GM18909 (cell line): ENCODE measurements around the gene SLC12A8.

Source experiments
- ATAC-seq: cut with Tn5 transposase; IDR thresholded peaks from one replicate; pipeline ENCODE4 v1.9.1; 2021; ENCODE audit warnings: mild to moderate bottlenecking; ENCODE audit not compliant: unreplicated experiment, poor library complexity

Gene SLC12A8, protein sequence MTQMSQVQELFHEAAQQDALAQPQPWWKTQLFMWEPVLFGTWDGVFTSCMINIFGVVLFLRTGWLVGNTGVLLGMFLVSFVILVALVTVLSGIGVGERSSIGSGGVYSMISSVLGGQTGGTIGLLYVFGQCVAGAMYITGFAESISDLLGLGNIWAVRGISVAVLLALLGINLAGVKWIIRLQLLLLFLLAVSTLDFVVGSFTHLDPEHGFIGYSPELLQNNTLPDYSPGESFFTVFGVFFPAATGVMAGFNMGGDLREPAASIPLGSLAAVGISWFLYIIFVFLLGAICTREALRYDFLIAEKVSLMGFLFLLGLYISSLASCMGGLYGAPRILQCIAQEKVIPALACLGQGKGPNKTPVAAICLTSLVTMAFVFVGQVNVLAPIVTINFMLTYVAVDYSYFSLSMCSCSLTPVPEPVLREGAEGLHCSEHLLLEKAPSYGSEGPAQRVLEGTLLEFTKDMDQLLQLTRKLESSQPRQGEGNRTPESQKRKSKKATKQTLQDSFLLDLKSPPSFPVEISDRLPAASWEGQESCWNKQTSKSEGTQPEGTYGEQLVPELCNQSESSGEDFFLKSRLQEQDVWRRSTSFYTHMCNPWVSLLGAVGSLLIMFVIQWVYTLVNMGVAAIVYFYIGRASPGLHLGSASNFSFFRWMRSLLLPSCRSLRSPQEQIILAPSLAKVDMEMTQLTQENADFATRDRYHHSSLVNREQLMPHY

DNA sequence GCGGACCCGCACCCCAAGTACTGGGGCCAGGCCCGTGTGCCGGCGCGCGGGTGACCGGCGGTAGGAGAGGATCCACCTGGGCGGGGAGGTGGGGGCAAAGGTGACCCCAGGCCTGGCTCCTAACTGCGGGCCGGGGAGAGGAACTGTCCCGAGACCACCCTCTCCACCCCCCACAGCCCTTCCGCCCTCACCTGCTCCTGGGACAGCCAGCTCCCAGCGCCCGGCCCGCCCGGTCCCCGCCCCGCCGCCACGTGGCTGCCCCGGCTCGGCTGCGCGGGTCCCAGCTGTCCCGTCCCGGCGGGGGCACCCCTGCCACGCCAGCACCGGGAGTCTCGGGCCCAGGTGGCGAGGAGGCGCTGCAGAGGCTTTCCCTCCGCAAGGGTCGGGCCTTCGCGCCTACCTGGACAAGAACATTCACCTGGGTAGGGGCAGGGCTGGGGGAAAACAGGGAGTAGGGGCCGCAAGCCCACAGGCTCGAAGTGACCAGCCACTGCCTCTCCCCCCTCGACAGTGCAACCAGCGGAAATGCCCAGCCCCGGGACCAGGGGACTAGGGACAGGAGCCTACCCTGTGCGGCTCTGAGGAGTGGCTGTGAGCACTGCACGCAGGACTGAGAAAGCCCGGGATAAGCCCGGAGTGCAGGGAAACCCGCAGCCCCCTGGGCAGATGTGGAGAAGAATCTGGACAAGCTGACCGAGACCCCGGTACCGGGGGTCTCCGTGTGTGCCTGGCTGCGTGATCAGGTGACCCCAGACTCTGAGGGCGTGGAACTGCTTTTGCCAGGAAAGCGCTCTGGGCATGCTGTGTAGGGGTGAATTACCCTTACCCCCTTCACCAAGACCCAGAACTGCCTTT lies at the start of gene SLC12A8:
TSS of gene SLC12A8 (minus strand) at position 240 of the 855 bp plus-strand sequence. CDS start 1,399 bp downstream, outside the sequence.
- no peak for ATAC-seq

DNA sequence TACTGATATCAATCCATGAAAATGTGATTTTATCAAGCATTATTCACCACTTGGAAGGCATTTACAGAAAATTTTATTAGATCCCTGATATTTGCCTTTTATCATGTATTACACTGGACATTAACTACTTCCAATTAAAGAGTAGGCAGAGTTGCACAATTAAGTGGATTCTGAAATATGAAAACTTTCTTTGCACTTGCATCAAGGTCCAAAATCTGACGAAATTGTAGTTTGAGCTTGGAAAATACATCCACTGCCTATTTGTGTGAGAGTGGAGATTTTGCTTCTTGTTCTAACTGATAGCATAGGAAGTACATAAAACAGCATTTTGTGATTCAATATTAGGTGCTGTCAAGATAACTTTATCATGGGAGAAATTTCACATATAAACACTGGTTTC lies 49.6 kb upstream of the SLC12A8 start:
- ATAC-seq: no peak

DNA sequence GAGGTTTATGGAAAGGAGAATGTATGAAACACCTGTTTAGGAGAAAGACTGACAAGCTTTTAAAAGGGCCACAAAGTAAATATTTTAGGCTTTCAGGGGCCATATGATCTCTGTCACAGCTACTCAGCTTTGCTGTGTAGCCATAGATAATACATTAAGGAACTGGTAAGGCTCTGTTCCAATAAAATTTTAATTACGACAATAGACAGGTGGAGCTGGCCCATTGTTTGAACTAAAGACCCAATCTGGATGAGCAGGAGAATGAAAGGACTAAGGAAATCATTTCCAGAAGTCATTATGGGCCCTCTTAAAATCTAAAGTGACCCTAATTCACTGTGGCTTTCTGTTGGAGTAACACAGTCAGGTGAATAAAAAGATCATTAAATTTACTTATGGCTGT lies 48.5 kb upstream of the SLC12A8 start:
- no peak for ATAC-seq

DNA sequence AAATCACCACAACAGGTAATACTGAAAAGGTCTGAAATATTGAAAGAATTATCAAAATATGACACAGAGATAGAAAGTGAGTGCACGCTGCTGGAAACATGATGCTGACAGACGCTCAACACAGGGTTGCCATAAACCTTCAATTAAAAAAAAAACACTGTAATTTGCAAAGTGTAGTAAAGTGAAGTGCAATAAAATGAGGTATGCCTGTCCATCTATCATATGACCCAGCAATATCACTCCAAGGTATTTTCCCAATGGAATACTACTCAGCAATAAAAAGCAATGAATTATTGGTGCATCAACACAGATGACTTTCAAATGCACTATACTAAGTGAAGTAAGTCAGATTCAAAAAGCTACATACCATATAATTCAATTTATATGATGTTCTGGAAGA lies 47.6 kb upstream of the SLC12A8 start:
- ATAC-seq: no peak

DNA sequence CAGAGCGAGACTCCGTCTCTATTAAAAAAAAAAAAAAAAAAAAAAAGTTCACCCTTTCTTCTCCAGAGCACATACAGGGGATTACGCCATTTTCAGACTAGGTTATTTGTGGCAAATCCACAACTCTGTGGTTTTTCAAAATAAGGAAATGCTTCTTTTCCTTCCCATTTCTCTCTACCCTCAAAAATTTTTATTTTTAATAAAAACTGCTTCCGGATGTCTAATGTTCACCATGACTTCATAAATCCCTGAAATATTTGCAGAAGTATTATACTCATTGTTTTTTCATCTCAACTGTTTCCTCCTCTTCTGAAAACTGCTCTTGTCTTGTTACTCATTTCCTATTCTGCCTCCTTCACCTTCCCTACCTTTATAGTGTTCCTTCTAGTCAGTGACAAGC lies 45.0 kb upstream of the SLC12A8 start:
- ATAC-seq: no peak

DNA sequence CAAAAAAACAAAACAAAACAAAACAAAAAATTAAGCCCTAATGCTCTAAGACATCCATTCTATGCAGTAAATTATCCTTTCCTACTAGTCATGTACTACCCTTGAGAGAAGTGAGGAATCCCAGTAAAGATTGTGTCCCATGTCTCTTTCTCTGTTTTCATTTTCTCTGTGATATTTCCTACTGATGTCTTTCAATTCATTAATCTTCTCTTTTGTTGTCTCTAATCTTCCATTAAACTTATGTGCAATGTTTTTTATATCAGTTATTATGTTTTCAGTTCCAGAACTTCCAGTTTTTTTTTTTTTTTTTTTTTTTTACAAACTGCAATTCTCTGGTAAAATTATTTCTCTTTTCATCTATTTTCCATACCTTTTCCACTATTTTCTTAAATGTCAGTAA lies 44.1 kb upstream of the SLC12A8 start:
- ATAC-seq: no peak

DNA sequence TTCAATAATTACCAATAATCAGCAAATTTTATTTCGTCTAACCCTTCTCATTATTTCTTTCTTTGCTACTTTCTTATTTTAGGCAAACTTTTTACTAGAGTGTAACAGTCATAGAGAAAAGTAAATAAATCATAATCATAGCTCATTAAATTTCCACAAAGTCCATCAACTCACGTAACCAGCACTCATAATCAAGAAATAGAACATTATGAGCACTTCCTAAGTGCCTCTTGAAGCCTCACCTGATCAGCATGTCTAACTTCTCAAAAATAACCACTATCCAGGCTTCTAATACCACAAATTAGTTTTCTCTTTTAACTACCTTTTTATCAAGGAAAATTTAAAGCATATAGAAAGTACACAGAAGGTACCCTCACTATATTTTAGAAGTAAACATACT lies 38.4 kb upstream of the SLC12A8 start:
- ATAC-seq: no peak

DNA sequence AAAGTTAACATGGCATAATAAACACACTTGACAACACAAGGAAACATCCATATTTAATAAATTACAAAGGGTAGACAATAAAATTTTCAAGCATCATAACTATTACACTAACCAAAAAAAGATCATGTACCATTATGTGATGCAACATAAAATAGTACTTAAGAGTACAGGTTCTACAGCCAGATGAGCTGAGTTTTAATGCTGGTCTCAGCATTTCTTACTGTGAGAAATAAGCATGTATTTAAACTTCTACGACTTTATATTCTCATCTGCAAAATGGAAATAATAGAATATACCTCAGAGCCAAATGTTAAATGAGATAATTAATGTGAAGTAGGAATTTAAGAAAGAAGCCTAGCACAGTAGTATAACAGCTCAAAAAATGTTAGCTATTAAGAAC lies 33.7 kb upstream of the SLC12A8 start:
- no peak for ATAC-seq

DNA sequence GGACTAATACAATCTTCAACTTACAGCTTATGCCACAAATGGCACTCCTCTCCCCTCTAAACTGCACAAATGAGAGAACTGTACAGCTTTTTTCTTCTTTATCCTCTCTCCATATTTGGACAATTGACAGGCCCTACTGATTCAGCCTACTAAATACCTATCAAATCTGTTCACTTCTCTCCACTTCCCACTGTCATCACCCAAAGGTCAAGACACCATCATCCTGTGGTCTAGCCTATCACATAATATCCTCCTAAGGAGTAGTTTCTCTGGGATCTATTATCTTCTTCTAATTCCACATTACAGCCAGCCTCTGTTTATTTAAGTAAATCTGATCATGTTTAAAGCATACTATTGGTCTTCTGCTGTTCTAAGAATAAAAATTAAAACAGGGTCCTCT lies 33.0 kb upstream of the SLC12A8 start:
- no peak for ATAC-seq

DNA sequence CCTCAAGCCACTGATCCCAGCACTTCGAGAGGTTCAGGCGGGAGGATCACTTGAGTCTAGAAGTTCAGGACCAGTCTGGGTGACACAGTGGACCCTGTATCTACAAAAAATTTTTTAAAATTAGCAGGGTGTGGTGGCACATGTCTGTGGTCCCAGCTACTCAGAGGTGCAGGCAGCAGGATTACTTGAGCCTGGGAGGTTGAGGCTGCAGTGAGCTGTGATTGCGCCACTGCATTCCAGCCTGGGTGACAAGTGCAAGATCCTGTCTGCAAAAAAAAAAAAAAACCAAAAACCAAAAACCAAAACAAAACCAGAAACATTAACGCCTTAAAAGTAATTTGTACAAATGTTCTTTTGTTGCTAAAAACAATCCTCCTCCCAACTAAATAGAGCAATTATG lies 27.9 kb upstream of the SLC12A8 start:
- no peak for ATAC-seq

DNA sequence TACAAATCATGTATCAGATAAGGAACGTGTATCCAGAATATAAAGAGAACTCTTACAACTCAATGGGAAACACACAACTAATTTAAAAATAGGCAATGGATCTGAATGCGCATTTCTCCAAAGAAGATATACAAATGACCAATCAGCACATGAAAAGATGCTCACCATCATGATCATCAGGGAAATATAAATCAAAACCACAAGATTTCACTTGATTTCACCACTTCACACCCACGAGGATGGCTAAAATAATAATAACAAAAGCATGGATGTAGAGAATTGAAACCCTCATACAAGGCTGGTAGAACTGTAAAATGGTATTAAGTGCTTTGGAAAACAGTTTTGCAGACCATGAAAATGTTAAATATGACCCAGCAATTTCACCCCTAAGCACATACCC lies 26.7 kb upstream of the SLC12A8 start:
- ATAC-seq: no peak

DNA sequence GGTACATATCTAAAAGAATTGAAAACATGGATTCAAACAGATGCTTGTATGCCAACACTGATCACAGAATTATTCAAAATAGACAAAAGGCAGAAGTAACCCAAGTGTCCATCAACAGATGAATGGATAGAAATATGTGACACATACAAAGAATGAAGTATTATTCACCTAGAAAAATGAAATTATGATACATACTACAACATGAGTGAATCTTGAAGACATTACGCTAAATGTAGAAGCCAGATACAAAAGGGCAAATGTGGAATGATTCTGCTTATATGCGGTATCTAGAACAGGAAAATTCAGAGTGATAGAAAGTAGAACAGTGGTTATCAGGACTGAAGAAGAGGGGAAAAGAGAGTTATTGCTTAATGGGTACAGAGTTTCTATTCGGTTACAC lies 26.2 kb upstream of the SLC12A8 start:
- no peak for ATAC-seq

DNA sequence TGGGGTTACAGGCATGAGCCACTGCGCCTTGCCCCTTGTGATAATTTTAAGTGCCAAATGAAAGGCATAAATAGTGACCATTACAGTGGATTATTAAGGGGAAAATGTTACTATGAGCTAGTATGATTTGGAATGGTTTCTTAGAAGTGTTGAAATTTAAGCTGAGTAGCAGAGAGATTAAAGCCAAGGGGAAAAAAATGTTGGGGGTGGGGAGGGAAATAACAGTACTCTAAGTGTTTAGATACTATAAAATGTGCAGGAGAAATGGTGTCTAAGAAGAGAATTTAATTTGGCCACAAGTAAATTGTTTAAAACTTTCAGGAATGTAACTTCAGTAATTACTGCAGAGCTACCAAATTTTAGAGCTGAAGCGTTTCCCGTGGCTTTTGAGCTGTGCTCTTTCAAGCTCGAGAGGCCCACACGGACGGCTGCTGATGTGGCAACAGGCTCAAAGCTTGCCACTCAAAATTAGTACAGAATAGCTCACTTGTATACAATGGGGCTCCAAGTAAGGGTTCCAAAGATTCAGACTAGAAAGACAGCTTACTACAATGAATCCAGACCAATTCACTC lies 23.9 kb upstream of the SLC12A8 start:
- ATAC-seq: no peak

DNA sequence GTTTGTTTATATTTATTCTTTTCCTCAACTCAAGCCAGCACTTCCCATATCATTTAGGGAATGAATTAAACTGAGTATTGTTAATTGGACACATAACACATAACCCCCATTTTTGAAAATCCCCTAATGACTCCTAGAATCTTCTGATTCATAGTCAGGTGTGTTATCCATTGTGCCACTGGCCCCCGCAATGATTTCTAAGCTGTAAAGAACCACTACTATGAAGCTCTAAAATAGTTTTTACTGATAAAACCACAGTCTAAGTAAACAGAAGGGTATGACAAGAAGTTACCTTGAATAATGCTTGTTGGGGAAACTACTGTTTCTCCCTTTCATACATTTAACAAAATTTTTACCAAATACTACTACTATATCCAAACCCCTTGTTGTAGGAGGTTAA lies 22.3 kb upstream of the SLC12A8 start:
- no peak for ATAC-seq

DNA sequence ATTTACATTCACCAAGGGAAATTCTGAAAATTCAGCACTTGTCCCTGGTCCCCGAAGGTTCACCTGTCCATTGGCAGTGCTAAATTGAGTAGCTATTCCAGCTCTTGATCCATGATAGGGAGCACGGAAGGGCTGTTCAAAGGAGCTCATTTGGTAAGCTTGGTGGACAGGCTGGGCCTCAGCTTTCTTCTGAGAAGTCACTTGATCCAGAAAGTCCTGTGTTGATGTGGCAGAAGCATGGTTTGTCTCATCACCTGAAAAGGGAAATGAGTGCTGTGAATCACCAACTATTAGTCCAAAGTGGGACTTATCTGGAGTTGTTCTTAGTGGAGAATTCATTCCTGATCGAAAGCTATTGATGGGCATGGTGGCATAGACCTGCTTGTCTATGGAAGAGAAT lies 19.9 kb upstream of the SLC12A8 start:
- no peak for ATAC-seq

DNA sequence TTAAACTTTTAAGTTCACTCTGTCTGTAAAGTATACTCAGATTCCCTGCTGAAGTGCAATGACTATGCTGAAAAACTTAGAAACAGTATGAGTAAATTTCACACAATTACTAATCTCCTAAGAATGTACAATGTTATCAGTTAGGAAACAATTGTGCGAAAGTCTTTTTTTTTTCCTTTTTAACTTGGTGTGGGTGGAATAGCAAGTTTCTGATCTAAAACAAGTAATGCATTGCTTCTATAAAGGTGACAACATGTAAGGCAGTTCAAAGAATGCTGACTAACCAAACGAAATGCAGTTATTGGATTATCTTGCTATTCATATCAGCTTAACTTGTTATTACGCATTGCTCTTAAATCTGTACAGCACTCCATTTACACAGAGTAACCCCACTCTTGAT lies 19.3 kb upstream of the SLC12A8 start:
- no peak for ATAC-seq

DNA sequence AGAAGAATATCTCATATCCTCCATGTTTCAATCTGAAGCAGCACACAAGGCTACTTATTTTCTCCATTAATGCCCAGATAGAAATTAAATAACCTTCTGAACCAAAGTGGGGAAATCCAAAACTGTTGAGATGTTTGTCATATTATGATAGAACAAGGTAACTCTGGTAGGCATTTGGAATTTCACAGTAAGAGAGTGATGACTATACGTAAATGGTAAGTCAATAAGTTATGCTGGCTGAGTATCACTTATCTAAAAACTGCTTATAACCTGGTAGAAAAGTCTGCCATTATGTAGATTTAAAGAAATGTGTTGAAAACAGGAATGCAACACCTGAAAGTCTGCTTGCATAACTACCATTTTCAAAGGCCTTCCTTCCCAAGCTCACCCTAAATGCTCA lies 17.2 kb upstream of the SLC12A8 start:
- ATAC-seq: no peak

DNA sequence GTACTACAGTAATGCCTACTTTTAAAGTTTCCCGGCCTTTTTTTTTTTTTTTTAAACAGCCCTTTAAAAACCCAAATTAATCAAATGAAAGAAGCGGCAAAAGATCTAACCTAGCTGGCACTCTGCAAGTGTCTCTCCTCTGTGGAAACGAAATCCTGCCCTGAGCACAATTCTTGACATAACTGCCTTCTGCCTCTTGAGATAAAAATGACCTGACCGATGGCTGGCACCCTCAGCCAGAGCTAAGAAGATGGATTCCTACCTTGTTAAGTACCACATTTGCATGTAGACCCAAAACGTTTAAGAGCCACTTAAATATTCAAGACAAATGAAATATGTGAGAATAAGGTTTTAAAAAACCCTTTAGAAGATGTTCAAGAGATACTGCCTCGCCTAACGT lies 16.6 kb upstream of the SLC12A8 start:
- ATAC-seq: no peak

DNA sequence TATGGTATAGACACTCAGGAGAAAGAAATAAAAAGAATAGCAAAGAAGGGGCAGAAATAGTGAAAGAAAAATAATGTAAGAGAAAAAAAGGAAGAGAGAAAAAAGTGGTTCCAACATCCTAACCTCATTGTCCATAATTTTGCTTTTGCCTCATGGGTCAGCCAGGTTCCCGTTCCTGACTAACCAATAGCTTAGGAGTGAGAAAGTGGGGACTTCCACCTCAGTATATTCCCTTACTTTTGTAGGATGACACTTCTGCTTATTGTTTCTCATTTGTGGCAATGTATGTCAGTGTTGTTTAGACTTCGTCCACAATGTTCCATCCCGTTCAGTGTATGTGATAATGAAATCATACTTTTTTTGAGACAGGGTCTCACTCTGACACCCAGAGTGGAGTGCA lies 9.3 kb upstream of the SLC12A8 start:
- no peak for ATAC-seq

DNA sequence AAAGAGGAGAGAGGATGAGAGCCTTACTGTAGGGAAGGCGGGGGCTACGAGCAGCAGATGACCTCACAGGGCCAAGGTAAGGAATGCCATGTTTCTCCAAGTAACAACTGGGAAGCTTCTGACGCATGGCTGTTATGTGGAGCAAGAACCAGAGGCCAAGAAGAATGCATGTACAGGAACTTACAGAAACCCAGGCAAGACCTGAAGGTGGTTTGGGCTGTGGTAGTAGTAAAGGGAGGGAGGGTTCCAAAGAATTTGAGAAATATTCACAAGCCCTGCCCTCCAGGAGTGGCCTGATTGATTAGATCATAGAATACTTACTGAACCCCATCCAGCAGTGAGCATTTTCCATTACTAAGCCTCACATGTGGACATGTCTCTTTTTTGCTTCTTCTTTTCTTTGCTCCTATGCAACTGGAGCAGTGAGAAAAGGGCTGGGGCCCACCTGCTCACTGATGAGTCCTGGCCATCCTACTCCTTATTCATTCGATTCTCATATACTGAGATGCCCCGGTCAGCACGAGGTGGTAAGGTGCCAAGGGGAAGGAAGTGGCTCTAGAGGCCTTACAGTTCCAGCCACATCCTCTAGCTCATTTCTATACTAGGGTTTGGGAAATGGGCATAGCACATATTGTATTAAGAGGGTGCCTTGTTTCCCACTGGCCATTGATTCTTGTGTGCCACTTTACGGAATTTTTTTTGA lies 8.3 kb upstream of the SLC12A8 start:
- ATAC-seq: no peak
